GM21381 (cell line): ENCODE data around the gene GNL1.

ENCODE experiments used
- ATAC-seq: cut with Tn5 transposase; IDR thresholded peaks from one replicate; pipeline ENCODE4 v1.9.1; 2021; ENCODE audit warnings: mild to moderate bottlenecking, moderate library complexity; ENCODE audit not compliant: unreplicated experiment

Gene GNL1

DNA sequence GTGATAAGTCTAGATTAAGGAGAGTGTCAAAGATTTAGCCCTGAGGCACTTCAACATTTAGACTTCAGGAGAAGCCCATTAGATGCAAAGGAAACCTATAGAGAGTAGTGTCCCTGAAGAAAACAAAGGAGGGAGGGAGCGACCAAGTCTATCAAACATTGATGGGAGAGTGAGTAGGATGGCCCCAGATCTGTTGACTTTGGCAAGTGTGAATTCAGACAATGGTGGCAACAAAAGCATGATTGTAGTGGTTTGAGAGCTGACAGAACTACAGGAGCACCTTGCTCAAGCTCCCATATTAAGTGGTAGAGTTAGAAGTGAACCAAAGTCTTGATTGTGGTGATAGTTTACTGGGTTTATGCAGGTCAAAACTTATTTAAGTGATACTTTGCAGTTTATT lies 14.0 kb upstream of the GNL1 start:
- ATAC-seq = no peak

DNA sequence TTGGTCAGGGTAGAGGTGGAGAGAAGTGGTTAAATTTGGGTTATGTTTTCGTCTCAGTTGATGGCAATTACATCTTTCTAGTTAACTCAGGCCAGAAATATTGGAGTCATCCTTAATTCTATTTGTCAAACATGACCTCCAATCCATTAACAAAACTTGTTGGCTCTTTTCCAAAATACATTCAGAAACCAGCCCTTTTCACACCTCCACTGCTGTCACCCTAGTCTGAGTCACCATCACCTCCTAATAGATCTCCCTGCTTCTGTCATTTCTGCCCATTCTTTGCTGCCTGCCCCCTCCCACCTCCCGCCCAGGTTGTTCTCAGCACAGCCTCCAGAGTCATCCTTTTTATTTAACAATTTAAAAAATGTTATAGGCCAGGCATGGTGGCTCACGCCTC lies 12.0 kb upstream of the GNL1 start:
- ATAC-seq = no peak

- no peak for ATAC-seq
These were observed 9.5 kb upstream of the GNL1 start for GRCh38 chr6:30565772-30566171.

DNA sequence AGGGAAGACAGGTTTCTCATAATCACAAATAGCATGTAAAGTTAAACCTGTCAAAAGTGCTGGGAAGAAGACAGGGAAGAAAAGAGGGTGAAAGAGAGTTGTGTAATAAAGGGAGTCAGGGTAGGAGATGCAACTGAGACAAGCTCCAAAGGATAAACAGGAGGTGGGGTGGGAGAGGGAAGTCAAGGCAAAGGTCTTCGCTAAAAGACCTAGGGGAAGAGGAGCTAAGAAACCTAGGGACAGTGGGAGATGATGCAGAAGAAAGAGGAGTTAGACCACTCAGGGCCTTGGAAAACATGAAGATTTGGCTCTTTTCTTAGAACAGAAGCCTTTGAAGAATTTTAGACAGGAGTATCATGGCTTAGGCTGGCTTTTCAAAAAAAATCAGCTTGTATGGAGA lies 7.8 kb upstream of the GNL1 start:
- ATAC-seq = no peak

GRCh38 chr6:30562470-30563425 lies 6.5 kb upstream of the GNL1 start:
- ATAC-seq = no peak

- no peak for ATAC-seq
These were observed 4.6 kb upstream of the GNL1 start for GRCh38 chr6:30560930-30561329.

GRCh38 chr6:30557683-30557981 lies 1.3 kb upstream of the GNL1 start:
- no peak for ATAC-seq

DNA sequence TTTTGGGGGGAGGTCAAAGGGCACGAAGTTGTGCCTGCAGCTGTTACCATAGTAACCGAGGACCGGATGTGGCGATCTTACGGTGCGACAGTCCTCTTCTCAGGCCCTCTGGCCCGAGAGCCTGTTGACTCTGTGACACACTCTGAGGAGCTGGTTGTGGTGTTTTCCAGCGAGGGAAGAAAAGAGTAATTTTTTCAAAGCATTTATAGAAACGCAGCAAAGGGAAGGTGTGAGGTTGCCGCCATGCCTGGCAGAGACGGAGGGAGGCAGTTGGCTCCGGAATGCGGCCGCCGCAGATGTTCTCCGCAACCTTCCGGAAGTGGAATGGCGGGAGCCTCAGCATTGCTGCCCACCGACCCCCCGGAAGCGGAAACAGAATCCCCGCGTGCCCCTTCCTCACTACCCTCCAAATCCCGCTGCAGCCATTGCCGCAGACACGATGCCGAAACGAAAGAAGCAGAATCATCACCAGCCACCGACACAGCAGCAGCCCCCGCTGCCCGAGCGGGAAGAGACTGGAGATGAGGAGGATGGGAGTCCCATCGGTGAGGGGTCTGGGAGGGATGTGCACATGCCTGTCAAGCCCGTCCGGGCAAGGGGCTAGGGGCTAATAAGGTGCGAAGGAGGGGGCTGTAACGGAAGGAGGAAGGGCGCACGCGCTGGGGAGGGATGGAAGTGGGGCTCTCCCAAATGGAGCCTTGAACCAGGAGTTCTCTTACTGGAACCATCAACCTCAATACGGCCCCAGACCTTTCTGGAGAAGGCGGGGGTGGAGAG lies 805 bp upstream of the GNL1 start, which contains the start of gene PRR3:
TSS of gene PRR3 (plus strand) at position 390 of the 777 bp plus-strand sequence. CDS start at position 440, 50 bp downstream.
- ATAC-seq = peak; percentile 49

GRCh38 chr6:30555816-30556065 lies 548 bp downstream of the GNL1 start:
- ATAC-seq = no peak

GRCh38 chr6:30554962-30555815 lies 1.1 kb downstream of the GNL1 start:
- no peak for ATAC-seq

GRCh38 chr6:30554404-30554803 lies 1.9 kb downstream of the GNL1 start:
- no peak for ATAC-seq

GRCh38 chr6:30548375-30548774 lies 7.9 kb downstream of the GNL1 start:
- ATAC-seq = no peak

GRCh38 chr6:30547454-30547853 lies 8.8 kb downstream of the GNL1 start:
- no peak for ATAC-seq

DNA sequence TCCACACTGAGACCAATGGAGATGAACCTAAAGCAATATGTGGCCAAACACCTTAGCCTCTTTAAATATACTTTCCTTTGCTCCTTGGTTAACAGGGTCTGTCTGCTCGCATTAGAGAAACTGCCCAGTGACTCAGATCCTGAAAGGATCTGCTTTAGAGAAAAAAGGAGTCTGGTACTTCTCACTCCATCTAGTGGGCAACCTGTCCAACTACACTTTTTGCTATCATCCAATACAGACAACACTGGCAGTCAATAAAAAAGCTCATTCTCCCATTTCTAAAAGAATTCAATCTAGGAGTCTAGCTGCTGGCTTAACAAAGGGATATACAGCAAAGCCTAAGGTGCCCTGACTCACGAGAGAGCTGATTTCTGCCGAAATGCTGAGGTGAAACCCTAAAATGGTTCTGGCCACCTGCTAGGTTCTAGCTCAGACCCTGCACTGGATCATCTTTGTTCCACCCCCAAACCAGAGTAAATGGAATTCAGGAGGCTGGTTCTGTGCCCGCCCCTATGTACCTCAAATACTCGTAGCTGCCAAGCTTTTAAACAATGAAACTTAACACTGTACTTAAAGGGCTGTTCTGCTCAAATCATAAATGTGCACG lies 11.5 kb downstream of the GNL1 start:
- no peak for ATAC-seq

- no peak for ATAC-seq
These were observed 12.5 kb downstream of the GNL1 start for GRCh38 chr6:30543821-30544220.

GRCh38 chr6:30542915-30543314 lies 13.4 kb downstream of the GNL1 start:
- ATAC-seq = no peak

DNA sequence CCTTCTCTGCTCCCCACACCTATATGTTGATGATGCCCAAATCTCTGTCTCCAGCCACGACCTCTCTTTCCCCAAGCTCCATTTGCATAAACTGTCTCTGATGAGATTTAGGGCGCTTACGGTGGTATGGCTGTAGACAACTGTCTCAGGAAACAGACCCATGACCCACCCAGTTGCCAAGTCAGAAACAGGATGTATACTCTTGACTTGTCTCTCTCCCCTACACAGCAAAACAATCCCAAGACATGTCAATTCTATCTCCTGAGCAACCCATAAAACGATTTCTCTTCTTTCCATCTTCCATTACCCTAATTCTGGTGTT lies 13.9 kb downstream of the GNL1 start:
- no peak for ATAC-seq

GRCh38 chr6:30541515-30542403 lies 14.5 kb downstream of the GNL1 start:
- ATAC-seq = no peak

DNA sequence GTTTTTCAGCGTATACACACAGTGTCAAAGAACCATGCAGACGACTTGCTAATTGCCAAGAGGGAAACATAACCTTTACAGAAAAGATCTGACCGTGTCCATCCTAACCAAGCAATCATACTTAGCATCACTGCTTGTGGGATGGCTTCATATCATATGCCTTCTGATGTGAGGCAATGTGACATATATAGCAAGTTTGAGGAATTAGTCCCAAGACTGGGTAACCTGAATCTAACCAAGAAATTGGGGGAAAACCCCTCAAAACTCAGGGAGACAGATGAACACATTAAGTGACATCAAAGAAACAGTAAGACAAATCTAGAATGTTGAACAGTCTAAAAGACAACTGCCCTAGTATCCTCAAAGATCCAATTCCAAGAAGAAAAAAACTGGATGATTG lies 18.4 kb downstream of the GNL1 start:
- ATAC-seq = no peak
